Measurements from ENCODE around the gene ZDBF2. TPM values are rescaled to one million over a fixed set of nuclear protein-coding genes. Genes with fewer than 3 reads are reported as not detected.

Gene ZDBF2
- total and polyA plus RNA-seq, 2 of the 8 experiments (the other 6 are each of a cell fraction or from before 2014, with no cell fraction given) = 1.5 to 17.2 TPM

GRCh38 chr2:206282746-206283145, 8.3 kb downstream of the ZDBF2 start (continued):
- TF ChIP-seq CHD7 (IDR thresholded peaks at IDR 0.05; ENCODE audit: insufficient replicate concordance, low read length) (no peak), ATF2 (IDR thresholded peaks at IDR 0.05; ENCODE audit: low read length) (no peak), SRF (IDR thresholded peaks at IDR 0.05; ENCODE audit: low read depth, low read length) (no peak), ATF3 (IDR thresholded peaks at IDR 0.05; ENCODE audit: insufficient read depth, low read depth, low read length) (no peak), POLR2A (IDR thresholded peaks at IDR 0.05; ENCODE audit: control extremely low read depth in 1 of 2, low read depth in 2 of 2, low read length in 2 of 2) (no peak), PHF8 (conservative IDR thresholded peaks at IDR 0.05; ENCODE audit: low read depth, low read length) (no peak)

Data from H1 (cell line).